GM21737 (cell line): ENCODE results near the gene AOC1.
"Not testable (repeated sequence)": the region's sequence is repeated elsewhere in the genome, so short reads cannot be mapped to it uniquely, and the experiment has no call there.

Source experiments
- ATAC-seq: cut with Tn5 transposase; IDR thresholded peaks from one replicate; pipeline ENCODE4 v1.9.1; 2021; ENCODE audit warnings: mild to moderate bottlenecking, moderate library complexity; ENCODE audit not compliant: unreplicated experiment

Gene AOC1

DNA sequence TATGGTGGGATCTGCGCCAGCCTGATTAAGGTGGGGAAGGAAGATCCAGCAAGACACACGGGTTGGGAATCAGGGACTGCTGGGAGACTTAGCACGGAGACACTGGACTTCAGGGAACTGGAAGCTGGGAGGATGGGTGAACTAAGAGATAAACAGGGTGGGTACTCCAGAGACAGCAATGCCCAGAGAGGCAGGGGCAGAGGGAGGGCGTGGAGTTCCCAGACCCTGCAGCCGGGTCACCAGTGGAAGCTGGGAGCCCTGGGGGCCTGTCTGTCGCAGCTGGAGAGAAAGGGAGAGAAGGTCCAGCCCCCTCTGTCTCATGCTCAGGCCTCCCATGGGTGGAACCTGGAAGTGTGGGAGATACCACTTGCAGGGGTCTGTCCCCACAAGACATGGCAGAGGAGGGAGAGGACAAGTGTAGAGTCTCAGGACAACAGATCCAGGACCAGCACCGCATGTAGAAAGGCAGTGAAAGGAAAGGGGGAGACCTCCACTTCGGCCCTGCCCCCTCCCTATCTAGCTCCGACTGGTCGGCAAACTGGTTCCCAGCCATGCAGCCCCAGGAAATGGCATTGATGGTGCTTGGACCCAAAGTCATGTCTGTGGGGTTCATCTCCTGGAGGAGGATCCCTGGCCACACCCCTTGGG, 44.4 kb downstream of the AOC1 start:
- ATAC-seq: no peak

DNA sequence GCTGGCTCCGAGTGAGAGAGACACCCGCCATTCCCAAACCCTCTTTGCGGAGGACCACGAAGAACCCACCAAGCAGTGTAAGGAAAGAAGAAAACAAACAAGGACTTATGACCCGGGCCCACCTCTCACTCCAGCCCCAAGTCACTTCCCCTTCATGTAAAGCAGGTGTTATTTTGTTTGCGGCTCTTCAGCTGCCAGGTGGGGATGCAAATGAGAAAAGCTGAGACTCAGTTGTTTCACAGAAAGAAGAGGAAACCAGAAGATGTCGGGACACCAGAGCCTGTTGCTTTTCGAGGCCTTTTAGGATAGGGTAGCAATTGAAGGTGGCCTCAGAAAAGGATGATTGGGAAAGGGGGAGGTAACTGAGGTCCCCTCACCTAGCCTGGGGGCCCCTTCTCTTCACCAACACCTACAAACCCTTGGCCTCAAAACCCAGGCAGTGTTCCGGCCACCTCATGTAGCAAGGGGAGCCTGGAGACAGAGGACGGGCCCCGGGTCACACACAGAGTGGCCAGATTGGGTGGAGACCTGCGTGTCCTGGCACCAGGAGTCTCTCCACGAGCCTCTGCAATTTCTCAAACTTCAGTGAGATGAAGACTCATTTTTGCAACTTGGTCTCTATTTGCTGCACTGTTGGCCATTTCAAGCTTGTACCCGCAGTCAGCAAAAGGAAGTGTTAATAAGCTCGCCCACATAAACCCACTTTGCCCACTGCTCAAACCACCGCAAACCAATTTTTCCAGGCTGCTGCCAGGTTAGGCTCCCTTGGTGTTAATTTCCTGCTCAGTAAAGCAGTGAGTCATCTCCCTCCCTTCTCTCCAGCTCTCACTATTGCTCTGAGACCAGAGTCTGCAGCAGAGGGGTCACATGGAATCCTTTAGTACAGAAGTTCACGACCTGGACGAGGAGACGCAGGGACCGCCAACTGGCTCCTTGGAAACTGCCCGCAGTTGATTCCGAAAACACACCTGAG, 45.5 kb downstream of the AOC1 start:
- ATAC-seq: no peak

DNA sequence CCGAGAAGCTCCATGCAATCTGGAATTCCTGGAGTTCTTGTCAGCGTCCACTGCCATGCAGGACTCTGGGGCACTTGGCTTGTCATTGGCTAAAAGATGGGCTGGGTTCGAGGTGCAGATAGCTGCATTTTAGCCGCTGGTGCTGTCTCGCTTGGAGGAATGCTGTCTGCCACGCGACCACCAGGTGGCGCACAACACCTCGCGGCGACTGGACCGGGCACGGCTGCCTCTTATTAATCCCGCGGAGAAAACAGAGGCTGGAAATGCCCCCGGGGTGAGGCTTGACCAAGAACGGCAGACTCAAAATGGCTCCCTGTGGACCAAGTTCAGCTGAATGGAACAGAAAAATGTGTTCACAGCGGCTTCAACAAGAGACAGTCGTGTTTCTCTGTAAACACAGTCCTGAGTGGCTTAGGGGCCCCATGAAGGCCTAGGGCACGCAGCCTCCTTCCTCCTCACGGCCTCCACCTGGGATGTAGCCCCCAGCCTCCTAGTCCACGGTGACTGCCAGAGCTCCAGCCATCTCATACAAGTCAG, 46.2 kb downstream of the AOC1 start:
- no peak for ATAC-seq

DNA sequence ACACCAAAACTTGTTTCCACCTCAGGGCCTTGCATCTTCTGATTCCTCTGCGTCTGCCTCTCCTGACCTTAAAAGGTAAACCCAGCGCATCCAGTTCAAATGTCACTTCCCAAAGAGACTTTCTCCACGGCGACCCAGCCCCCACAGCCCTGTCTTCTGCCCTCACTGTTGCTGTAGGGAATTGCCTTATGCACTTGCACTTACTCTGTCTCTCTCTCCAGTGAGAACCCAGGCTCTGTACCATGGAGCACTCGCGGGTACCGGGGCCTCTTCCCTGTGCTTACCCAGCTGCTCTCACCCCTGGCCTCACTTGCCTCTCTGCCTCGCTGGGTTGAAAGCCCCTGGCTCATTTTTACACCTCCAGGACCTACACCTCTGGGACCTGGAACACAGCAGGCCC, 48.4 kb downstream of the AOC1 start:
- no peak for ATAC-seq

DNA sequence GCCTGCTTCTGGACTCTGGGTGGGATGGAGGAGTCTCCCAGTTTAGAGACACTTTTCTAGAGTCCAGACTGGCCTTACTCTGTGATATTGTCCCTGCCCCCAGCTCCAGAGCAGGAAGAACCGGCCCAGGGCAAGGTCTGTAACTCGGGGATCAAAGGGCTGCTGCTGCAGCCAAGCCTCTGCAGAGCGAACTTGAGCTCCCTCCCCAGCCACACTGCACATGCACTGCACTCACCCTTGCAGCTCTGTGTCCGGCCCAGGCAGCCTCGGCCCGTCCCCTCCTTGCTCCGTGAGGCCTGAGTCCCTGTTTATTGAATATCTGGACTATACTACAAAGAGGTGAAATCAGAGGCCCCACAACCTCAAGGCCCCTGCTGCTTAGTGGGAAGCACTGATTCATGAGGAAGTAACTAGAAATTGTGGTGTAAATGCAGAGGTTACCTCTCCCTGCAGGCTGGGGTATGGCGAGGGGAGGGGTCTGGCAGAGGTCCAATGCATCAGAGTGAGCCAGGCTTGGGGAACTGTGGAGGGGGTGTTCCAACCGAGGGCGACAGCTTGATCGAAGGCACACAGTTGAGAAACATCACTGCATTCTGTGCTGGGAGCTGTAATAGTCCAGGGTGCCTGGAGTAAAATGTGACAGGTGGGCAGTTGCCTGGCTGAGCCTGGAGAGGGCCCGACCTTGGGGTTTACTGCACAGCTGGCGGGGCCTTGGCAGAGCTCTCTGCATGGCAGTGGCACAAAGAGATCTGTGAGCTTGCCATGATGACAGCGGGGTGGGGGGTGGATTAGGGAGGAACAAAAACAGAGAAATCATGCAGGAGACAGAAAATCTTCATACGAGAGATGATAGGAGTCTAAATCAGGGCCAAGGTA, 49.1 kb downstream of the AOC1 start:
- ATAC-seq: no peak

DNA sequence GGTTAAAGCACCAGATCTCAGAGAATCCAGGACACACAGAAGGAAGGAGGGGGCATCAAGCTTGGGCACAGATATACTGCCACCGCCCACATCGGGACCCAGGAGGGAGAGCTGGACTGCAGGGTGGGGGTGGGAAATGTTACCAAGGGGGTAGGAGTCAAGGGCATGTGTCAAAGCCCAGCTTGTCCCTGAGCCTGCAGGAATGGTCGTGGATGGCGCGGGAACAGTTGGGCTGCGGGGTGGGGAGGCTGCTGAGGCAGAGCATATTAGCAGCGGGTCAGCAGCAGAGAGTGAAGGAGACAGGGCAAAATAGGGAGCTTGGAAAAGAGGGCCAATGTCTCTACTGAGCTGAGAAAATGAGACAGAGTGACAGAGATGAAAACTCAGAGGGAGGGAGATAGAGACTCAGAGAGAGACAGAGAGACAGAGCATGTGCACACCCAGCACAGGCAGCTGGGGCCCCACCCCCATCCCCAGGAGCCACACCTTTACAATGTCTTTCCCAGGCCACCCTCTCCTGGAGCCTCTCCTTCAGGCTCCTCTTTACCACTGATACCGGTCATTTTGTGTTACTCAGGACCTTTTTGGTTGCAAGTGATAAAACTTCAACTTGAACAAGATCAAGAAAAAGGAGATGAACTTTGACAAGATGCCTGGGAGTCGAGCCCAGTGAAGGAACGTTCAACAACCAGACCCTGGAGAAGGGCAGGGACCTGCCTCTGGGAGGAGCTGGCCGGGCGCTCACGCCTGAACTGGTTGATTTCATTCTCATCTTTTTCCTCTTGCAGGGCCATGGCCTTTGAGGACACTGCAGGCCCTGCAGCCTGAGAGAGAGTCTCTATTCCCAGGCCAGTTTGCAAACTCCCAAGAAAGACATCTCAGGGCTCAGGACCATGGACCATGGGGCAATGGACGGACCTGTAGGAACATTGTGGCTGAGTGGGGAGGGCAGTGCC, 50.0 kb downstream of the AOC1 start:
- no peak for ATAC-seq

DNA sequence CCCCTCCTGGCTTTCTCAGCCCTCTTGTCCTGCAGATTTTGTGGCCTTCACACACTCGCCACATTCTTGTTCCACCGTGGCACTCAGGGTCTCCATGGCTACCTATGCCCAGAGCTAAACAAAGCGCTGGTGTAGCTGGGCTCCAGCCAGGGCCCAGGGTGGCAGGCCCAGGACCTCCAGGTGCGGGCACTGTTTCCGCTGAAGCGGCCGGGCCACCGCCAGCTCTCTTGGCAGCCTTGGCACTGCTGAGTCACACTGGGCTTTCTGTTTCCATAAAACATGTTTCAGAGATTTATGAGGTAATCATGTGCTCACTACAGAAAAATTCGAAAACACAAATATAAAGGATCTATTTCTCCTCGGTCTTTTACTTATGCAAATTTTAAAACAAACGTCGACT, 51.3 kb downstream of the AOC1 start:
- no peak for ATAC-seq

- no peak for ATAC-seq
These were observed 51.9 kb downstream of the AOC1 start for GRCh38 chr7:150904011-150904909.

GRCh38 chr7:150908173-150908572, 55.9 kb downstream of the AOC1 start:
- no peak for ATAC-seq

GRCh38 chr7:150909200-150909995, 57.1 kb downstream of the AOC1 start:
- no peak for ATAC-seq

DNA sequence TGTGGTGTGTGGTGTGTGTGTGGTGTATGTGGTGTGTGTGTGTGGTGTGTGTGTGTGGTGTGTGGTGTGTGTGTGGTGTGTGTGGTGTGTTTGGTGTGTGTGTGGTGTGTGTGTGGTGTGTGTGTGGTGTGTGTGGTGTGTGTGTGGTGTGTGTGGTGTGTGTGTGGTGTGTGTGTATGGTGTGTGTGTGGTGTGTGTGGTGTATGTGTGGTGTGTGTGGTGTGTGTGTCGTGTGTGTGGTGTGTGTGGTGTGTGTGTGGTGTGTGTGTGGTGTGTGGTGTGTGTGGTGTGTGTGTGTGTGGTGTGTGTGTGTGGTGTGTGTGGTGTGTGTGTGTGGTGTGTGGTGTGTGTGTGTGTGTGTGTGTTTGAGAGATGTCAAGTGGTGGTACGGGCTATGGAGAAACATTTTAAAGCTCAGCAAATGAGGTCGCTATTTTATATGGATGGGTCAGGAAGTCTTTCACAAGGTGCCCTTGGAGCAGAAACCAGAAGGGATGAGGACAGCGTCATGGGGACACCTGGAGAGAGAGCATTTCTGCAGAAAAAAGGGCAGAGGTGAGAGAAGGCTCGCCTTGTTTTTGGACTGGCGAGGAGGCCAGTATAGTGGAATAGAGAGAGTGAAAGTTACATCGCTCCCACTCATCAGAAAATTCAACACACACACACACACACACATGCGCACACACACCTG, 58.1 kb downstream of the AOC1 start:
- ATAC-seq: not testable (repeated sequence)

DNA sequence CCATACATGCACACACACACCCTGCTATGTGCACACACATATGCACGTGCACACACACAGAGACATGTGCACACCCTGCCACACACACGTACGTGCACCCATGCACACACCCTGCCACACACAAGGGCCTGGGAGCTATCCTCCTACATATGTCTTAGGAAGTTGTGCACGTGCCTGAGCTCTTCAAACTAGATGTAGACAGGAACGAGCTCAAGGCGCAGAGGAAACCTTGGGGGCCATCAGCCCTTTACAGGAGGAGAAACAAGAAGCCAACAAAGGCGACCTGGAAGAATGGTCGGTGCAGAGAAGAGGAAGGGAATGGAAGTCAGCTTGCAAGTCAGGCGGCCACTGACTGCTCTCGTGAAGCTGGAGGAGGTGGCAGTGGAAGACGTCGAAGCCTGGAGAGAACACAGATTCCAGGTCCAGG, 58.7 kb downstream of the AOC1 start:
- ATAC-seq: no peak
